Caco-2 (cell line): Measurements from ENCODE around the gene KDELR3. TPM values are rescaled to one million over a fixed set of nuclear protein-coding genes. Genes with fewer than 3 reads are reported as not detected.

Source experiments
- BruUV-seq: library from RNA; stranded (reverse); fragments of 400-500 nt; replicated peaks from 2 replicates; lab custom pipeline; 2021; lab: Mats Ljungman, UMichigan
- CTCF ChIA-PET: fragments of 300-600 bp; sonication (Branson Sonifier 250); formaldehyde crosslinking; loops from one replicate; lab custom pipeline; 2022; ENCODE audit warnings: antibody characterized with exemption; lab: Charles Lee
- POLR2A ChIA-PET: fragments of 300-600 bp; sonication (Branson Sonifier 250); formaldehyde crosslinking; loops from one replicate; lab custom pipeline; 2022; ENCODE audit warnings: antibody characterized with exemption; lab: Charles Lee
- DNase-seq, 2 experiments: peaks; one replicate each; pipeline versions ENCODE4 v3.0.0 to v3.0.0-alpha.2; 2020 to 2022
- H3K27me3 ChIP-seq: replicated peaks from 2 replicates; pipeline ENCODE4 v1.6.0; 2011; ENCODE audit warnings: low read length; ENCODE audit not compliant: control insufficient read depth, insufficient read depth
- H3K36me3 ChIP-seq: 2 replicates; pipeline ENCODE4 v1.5.1; 2011; ENCODE audit warnings: low read length; ENCODE audit not compliant: control insufficient read depth, insufficient read depth
- H3K4me1 ChIP-seq: fragments of 250-450 bp; sonication (Bioruptor Pico); 2 replicates; pipeline ENCODE4 v1.5.1; 2020; ENCODE audit warnings: mild to moderate bottlenecking
- H3K4me3 ChIP-seq: 2 replicates; pipeline ENCODE4 v1.5.1; 2011; ENCODE audit warnings: low read depth, mild to moderate bottlenecking, control low read depth, low read length
- H3K9me3 ChIP-seq: fragments of 250-450 bp; sonication (Bioruptor Pico); 2 replicates; pipeline ENCODE4 v1.5.1; 2020; ENCODE audit warnings: mild to moderate bottlenecking, moderate library complexity
- H3K27ac Mint-ChIP-seq: one replicate; pipeline ENCODE4 v1.8.0; 2022; ENCODE audit warnings: mixed read lengths; ENCODE audit not compliant: unreplicated experiment
- H3K27me3 Mint-ChIP-seq: one replicate; pipeline ENCODE4 v1.8.0; 2022; ENCODE audit warnings: mixed read lengths; ENCODE audit not compliant: insufficient read depth, unreplicated experiment
- H3K36me3 Mint-ChIP-seq: one replicate; pipeline ENCODE4 v1.8.0; 2022; ENCODE audit warnings: mild to moderate bottlenecking, mixed read lengths; ENCODE audit not compliant: insufficient read depth, unreplicated experiment
- H3K4me1 Mint-ChIP-seq: one replicate; pipeline ENCODE4 v1.8.0; 2022; ENCODE audit warnings: low read depth, mixed read lengths; ENCODE audit not compliant: unreplicated experiment
- H3K4me3 Mint-ChIP-seq: one replicate; pipeline ENCODE4 v1.8.0; 2022; ENCODE audit warnings: mild to moderate bottlenecking, moderate library complexity, mixed read lengths; ENCODE audit not compliant: unreplicated experiment
- H3K9me3 Mint-ChIP-seq: one replicate; pipeline ENCODE4 v1.8.0; 2022; ENCODE audit warnings: mixed read lengths; ENCODE audit not compliant: unreplicated experiment
- CTCF ChIP-seq, 2 experiments: fragments of 200-600 bp in 1 of 2; IDR thresholded peaks; 1 replicate in 1 of 2; 2 replicates in 1 of 2; pipeline versions ENCODE4 v1.5.1 to v1.8.0; 2011 to 2022; ENCODE audit warnings: antibody characterized with exemption in 1 of 2, control low read depth in 1 of 2, inconsistent platforms in 1 of 2, low read depth in 1 of 2, low read length in 1 of 2, mild to moderate bottlenecking in 1 of 2, moderate library complexity in 1 of 2; ENCODE audit not compliant: insufficient read depth in 1 of 2, severe bottlenecking in 1 of 2, unreplicated experiment in 1 of 2
- intact Hi-C: fragments of 100-400 bp; cut with micrococcal nuclease; formaldehyde crosslinking; loops from one replicate; pipeline ENCODE4 v1.10.0; 2022; ENCODE audit not compliant: unreplicated experiment
- total RNA-seq: library from RNA; stranded (reverse); gene quantifications from 2 replicates; pipeline ENCODE4 v1.2.3, GENCODE V29; 2022

The KDELR3 gene
- total RNA-seq, 1 experiment from 2014 or later, result 13.4 TPM

DNA sequence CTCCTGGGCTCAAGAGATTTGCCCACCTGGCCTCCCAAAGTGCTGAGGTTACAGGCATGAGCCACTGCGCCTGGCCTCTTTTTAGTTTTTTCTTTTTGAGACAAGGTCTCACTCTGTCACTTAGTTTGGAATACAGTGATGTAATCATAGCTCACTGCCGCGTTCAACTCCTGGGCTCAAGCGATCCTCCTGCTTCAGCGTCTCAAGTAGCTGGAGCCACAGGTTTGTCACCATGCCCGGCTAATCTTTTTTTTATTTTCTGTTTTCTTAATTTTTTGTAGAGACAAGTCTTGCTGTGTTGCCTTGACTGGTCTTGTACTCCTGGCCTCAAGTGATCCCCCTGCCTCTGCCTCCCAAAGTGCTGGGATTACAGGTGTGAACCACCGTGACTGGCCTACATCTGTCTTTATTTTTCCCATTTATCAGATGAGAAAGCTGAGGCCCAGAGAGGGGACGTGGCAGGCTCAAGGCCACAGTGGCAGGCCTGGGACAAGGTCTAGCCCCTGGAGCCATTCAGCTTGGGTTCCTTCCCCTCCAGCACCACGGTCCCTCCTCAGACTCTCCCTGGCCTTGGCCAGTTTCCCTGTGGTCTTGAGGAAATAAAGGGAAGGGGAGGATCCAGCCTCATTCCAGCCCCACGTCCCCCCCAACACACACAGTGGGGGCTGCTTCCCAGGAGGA is 2.8 kb upstream of the KDELR3 start:
- BruUV-seq, result no TSS peak
- Mint-ChIP-seq H3K4me3 (no peak overlapping the region), H3K27me3 (peaks cover 4% of the 10 kb centered on the region), H3K4me1 (peaks cover 6% of the 10 kb centered on the region), H3K27ac (no peak overlapping the region), H3K36me3 (no peaks in the 10 kb centered on the region), H3K9me3 (no peaks in the 10 kb centered on the region)
- POLR2A ChIA-PET, result no interaction called here
- no peak for TF ChIP-seq CTCF (IDR thresholded peaks at IDR 0.05; ENCODE audit: insufficient read depth in 1 of 2, low read depth in 1 of 2, low read length in 1 of 2, severe bottlenecking in 1 of 2, unreplicated experiment in 1 of 2)
- Histone ChIP-seq H3K4me3 (no peak overlapping the region), H3K9me3 (no peaks in the 10 kb centered on the region), H3K36me3 (no peaks in the 10 kb centered on the region), H3K4me1 (peaks cover 5% of the 10 kb centered on the region; the same call in 1 of the 2 replicates), H3K27me3 (no peaks in the 10 kb centered on the region; the same call in 1 of the 2 replicates)
- CTCF ChIA-PET, result no interaction called here
- intact Hi-C loops, result no loop called here
- no peak for DNase-seq

DNA sequence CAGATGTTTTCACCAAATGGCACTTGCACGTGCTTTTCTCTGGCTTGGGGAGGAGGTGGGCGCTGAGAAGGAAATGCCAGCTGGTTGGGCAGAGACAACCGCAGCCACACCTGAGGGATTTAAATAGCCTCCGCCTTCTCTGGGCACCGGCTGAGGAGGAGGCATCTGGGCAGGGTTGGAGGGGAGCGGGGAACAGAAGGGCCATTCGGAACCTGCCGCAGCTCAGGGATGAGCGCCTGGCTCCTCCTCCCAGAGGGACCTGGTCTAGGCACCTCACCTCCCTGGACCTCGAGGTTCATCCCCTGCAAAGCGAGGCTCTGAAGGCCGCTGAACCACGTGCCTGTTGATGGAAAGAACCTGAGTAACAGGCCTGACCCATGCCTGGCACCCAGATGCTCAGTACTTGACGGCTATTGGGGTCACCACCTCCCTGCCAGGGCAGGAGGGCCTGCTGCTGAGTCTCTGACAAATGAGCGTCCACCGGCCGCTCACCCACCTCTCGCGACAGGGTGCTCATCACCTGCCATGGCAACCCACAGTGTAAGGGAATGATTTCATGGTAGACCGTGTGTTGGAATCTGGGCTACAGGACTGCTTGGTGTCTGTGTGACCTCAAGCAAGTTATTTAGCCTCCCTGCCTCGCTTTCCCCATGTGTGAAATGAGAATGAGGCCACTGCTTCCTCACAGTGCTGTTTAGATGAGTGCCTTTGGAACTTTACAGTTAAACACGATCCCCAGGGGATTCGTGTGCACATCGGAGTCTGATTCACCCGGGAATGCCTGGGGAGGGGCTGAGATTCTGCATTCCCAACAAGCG is 2.0 kb upstream of the KDELR3 start:
- ChIA-PET POLR2A (no interaction called here), CTCF (no interaction called here)
- intact Hi-C loops, result no loop called here
- Histone ChIP-seq H3K4me3 (no peak overlapping the region), H3K9me3 (no peaks in the 10 kb centered on the region), H3K36me3 (no peaks in the 10 kb centered on the region), H3K27me3 (no peaks in the 10 kb centered on the region; the same call in 1 of the 2 replicates), H3K4me1 (peaks cover 5% of the 10 kb centered on the region; the same call in 1 of the 2 replicates)
- H3K27me3 Mint-ChIP-seq, result no peaks in the 10 kb centered on the region
- no peak overlapping the region for H3K4me3 Mint-ChIP-seq
- H3K36me3 Mint-ChIP-seq, result no peaks in the 10 kb centered on the region
- H3K9me3 Mint-ChIP-seq, result no peaks in the 10 kb centered on the region
- no peak for DNase-seq
- H3K27ac Mint-ChIP-seq, result no peak overlapping the region
- no peaks in the 10 kb centered on the region for H3K4me1 Mint-ChIP-seq
- no peak for TF ChIP-seq CTCF (IDR thresholded peaks at IDR 0.05; ENCODE audit: insufficient read depth in 1 of 2, low read depth in 1 of 2, low read length in 1 of 2, severe bottlenecking in 1 of 2, unreplicated experiment in 1 of 2)
- no TSS peak for BruUV-seq

DNA sequence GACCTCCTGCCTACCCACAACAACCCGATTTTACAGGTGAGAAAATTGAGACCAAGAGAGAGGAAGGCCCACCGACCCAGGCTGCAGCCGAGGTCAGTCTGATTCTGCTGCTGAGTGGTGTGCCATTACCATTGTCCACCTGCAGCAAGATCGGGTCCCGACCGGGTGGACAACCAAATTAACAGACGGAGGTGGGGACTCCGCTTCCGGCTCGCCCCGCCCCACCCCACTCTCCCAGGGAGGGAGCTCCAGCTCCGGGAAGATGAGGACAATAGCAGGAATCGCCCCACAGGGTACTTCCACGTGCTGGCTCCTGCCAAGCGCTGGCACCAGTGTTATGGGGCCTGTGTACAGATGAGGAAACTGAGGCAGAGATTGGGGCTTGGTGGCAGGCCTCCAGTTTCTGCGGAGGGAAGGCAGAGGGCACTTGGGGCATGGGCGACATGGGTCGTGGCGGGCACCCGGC is 425 bp upstream of the KDELR3 start:
- H3K4me1 Mint-ChIP-seq, result no peaks in the 10 kb centered on the region
- no peak for TF ChIP-seq CTCF (IDR thresholded peaks at IDR 0.05; ENCODE audit: insufficient read depth in 1 of 2, low read depth in 1 of 2, low read length in 1 of 2, severe bottlenecking in 1 of 2, unreplicated experiment in 1 of 2)
- Histone ChIP-seq H3K9me3 (no peaks in the 10 kb centered on the region), H3K27me3 (no peaks in the 10 kb centered on the region; the same call in 1 of the 2 replicates), H3K36me3 (no peaks in the 10 kb centered on the region), H3K4me3 (peak overlapping the region; percentile 69), H3K4me1 (peaks cover 5% of the 10 kb centered on the region; the same call in 1 of the 2 replicates)
- H3K36me3 Mint-ChIP-seq, result no peaks in the 10 kb centered on the region
- no peaks in the 10 kb centered on the region for H3K9me3 Mint-ChIP-seq
- intact Hi-C loops, result no loop called here
- DNase-seq, result no peak
- H3K4me3 Mint-ChIP-seq, result peak overlapping the region; percentile 82
- peak overlapping the region; percentile 59 for H3K27ac Mint-ChIP-seq
- no TSS peak for BruUV-seq
- POLR2A ChIA-PET, result interaction anchor here (0.6 kb wide), 1 partner anchor 214 kb away, joined by 3 read pairs; no protein-coding TSS in a partner anchor
- CTCF ChIA-PET, result no interaction called here
- no peaks in the 10 kb centered on the region for H3K27me3 Mint-ChIP-seq
